GM19099 (cell line): ENCODE measurements around the gene RIMBP2.

ENCODE experiments used
- POLR2A ChIP-seq: IDR thresholded peaks from 3 replicates; pipeline ENCODE4 v1.6.1; 2011; ENCODE audit warnings: low read depth; ENCODE audit not compliant: insufficient read length; ENCODE audit errors: extremely low read depth

Gene RIMBP2

DNA sequence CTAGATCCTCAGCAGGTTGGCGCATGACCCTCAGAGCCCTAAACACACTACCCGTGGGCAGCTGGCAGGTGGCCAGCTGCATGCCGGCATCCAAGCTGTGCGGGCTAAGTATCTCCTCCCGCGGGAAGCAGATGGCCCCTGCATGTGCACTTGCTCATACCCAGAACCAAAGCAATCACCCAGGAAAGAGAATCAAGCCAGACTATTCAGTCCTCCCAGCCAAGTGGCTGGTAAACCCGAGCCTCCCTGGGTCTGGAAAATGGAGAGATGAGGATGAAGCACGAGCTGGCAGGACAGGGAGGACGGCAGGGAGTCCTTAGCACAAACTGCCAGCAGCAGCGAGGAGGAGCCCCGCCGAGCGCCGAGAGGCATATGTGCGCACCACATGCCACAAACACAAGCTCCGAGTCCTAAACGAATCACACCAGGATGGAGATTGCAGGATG, 139.7 kb downstream of the RIMBP2 start:
- TF ChIP-seq POLR2A = no peak

- no peak for TF ChIP-seq POLR2A
These were observed 141.7 kb downstream of the RIMBP2 start for GRCh38 chr12:130574402-130574801.

- no peak for TF ChIP-seq POLR2A
These were observed 142.3 kb downstream of the RIMBP2 start for GRCh38 chr12:130573766-130574165.

GRCh38 chr12:130573235-130573634, 142.9 kb downstream of the RIMBP2 start:
- TF ChIP-seq POLR2A = no peak

DNA sequence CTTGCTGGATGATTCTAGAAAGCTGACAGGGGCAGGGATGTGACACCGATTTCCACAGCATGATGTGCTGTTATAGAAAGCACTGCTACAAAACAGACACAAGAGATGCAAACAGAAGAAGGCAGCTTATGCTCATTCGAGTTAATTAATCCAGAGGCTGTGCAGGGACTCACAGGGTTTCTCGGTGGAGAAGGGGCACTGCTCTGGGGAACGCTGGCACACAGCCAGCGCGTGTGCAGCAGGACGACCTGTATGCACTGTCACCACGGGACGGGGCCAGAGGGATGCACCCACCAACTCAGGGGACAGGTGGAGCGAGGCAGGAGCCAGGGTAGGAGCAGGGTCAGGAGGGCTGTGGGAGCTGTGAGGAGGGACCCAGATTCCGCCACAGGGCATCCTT, 143.5 kb downstream of the RIMBP2 start:
- no peak for TF ChIP-seq POLR2A

DNA sequence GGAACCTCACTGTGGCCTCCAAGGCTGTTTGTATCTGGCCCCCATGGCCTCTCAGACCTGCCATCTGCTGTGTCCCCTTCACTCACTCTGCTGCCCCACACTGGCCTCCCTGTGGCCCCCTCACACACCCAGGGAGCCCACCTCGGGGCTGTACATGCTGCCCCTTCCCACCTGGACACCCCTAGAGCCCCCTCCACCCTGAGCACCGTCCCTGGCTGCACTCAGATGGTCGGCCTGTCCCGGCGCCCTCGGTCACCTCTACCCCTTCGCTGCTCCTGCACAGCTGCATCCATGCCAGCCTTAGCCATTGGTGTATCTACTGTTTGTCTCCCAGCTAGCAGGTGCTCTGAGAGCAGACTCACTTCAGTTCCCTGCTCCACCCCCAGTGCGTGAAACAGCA, 144.4 kb downstream of the RIMBP2 start:
- no peak for TF ChIP-seq POLR2A

DNA sequence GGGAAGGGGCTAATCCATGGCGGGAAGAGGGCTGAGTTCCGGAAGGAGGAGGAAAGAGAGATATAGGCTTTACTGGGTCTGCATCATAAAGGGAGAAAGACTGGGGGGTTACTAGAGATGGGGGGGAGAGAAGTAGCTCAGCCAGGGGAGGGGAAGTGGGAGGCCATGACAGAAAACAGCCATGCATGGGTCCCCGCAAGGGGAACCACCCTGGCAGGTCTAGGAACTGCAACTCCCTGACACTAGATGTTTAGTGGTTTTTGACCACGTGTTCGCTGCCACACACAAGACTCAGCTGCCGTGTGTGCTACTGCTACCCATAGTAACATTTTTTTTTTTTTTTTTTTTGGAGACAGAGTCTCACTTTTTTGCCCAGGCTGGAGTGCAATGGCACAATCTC, 145.0 kb downstream of the RIMBP2 start:
- TF ChIP-seq POLR2A = no peak

DNA sequence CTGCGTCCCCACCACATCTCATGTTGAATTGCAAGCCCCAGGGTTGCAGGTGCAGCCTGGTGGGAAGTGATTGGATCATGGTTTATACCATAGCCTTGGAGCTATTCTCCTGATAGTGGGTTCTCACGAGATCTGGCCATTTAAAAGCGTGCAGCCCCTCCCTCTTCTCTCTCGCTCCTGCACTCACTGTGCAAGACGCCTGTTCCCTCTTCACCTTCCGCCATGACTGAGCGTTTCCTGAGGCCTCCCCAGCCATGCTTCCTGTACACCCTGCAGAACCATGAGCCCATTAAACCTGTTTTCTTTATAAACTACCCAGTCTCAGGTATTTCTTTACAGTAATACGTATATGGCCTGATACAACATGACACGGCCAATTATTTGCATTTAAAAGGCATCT, 146.6 kb downstream of the RIMBP2 start:
- no peak for TF ChIP-seq POLR2A

DNA sequence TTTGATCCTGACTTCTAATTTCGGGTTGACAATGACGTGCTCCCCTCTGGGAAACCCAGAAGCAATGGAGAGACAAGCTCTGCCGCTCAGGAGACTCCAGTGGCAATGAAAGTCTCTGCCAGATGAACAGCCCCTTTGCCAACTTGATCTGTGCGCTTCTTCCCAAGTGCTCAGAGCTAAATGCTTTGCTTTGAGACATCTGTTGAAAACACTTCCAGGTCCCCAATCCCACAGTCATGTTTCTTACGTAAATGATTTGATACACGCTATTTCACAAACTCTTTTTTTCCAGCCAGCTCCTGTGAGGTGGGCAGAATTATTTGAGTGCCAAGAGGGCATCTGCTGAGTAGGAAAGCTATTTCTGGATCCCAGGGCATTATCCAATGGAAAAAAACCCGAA, 147.6 kb downstream of the RIMBP2 start:
- TF ChIP-seq POLR2A = no peak

GRCh38 chr12:130568041-130568440, 148.1 kb downstream of the RIMBP2 start:
- TF ChIP-seq POLR2A = no peak

- TF ChIP-seq POLR2A = no peak
These were observed 149.5 kb downstream of the RIMBP2 start for GRCh38 chr12:130566446-130567155.

DNA sequence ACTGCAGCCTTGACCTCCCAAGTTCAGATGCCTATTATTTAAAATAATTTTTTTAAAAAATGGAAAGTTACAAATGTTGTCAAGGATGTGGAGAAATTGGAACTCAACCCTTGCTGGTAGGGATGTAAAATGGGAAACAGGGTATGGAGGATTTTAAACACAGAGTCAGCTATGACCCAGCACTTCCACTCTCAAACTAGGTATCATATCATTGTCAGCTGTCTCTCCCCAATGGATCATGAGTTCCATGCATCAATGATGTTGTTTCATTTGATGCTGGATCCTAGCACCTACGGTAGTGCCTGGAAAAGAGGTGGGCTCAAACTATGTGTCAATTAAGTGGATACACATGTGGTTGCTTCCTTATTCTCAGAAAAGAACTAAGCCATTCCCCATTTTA, 150.9 kb downstream of the RIMBP2 start:
- TF ChIP-seq POLR2A = no peak

GRCh38 chr12:130563323-130563722, 152.8 kb downstream of the RIMBP2 start:
- no peak for TF ChIP-seq POLR2A

DNA sequence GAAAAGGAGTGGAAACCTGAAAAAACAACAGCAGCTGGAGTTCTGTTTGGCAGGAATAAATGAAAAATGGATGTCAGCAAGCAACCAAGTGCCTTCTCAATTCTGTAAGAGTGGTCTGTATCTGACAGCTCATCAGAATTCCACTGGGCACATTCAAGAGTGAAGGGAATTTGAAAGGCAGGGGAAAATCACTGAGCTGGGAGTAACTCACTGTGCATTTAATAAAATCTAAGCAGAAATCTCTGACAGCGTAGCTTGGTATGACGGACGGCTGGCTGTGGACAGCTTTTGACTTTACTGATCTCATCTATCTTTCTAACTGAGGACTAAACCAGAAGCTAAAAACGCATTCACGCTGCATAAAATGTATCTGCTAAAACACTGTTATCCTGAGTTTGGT, 153.4 kb downstream of the RIMBP2 start:
- no peak for TF ChIP-seq POLR2A

GRCh38 chr12:130560321-130560720, 155.8 kb downstream of the RIMBP2 start:
- no peak for TF ChIP-seq POLR2A

DNA sequence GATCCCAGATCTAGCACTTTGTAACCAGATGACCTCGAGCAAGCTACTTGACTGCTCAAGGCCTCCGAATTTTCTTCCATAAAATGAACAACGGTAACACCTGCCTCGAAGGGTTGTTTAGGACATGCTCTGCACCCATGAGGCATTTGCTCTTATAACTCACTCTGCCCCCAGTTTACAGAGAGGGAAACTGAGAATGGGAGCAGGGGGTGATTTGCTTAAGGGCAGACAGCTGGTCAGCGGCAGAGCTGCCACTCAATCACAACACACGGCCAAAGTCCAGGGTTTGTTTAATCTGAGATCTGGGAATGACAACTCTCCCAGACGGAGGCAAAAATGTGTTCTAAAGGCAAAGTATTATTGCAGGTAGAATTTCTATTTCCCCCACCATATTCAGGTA, 156.3 kb downstream of the RIMBP2 start:
- TF ChIP-seq POLR2A = no peak
